Ovary (tissue), 3 donors: ENCODE results near the gene TRANK1.

Experiments
- CTCF ChIP-seq, 3 donors: fragments of 450-650 bp in 2 of 3; fragments of 200-600 bp in 1 of 3; IDR thresholded peaks; one replicate each; pipeline versions ENCODE4 v1.5.1 to v1.8.0; 2016 to 2022; ENCODE audit warnings: antibody characterized with exemption in 3 of 3, mild to moderate bottlenecking in 1 of 3
- POLR2A ChIP-seq: fragments of 450-650 bp; IDR thresholded peaks from one replicate; pipeline ENCODE4 v1.6.1; 2017; ENCODE audit warnings: antibody characterized with exemption, mild to moderate bottlenecking, moderate library complexity
- donor health status: DM: no; HTN: no; CAD: no.

- TF ChIP-seq POLR2A (no peak), CTCF (IDR thresholded peaks at IDR 0.05) (no peak)
Observed at GRCh38 chr3:36937492-36937891, 7.4 kb downstream of the TRANK1 start.
